Activated gamma-delta T cell treated with Interleukin-2 at 50 U/mL for 16 hours (primary cell): Measurements from ENCODE around the gene STARD4.

Experiments used
- DNase-seq: peaks from one replicate; pipeline ENCODE4 v3.0.0-alpha.2; 2020

The STARD4 gene

DNA sequence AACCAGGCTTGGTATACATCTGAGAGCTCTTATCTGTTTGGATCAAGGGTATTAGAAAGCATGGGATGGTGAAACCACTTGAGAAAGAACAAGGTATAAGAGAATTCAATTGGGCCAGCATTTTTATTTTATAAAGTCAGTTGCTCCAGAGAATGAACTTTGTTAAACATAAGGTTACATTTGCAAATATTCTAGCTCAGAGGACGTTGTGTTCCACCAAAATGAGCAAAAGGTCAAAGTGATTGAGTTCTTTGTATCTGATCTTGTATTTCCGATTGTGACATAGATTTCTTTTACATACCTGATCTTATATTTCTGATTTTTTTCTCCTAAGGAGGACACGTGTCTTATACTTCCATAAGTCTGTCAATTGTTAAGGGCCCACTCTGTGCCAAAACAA is 8.6 kb upstream of the STARD4 start:
- no peak for DNase-seq

DNA sequence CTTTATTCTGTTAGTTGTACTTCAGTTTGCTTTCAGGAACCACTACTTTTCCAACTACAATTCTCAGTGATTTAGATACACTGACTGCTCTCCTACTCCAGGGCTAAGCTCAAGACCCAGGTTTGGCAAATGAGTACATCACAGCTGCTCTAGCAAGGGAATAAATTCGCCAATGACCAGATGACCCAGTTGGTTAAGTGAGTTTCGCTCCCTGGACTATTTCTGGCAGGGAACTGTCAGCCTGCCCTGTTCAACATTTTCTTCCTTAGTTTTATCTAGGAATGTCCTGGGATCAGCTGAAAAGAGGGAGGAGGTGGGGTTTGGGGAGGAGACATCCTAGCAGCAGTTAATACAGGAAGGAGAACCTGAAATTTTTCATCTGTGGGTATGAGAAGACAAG is 6.4 kb upstream of the STARD4 start:
- no peak for DNase-seq

GRCh38 chr5:111517853-111518501 is 5.6 kb upstream of the STARD4 start:
- DNase-seq: no peak

GRCh38 chr5:111514087-111514486 is 1.8 kb upstream of the STARD4 start:
- DNase-seq: no peak

- DNase-seq: no peak
These were observed 791 bp upstream of the STARD4 start for GRCh38 chr5:111513131-111513520.

GRCh38 chr5:111511831-111512374 is 432 bp downstream of the STARD4 start:
- no peak for DNase-seq

GRCh38 chr5:111511174-111511830 is 1.0 kb downstream of the STARD4 start:
- DNase-seq: no peak

DNA sequence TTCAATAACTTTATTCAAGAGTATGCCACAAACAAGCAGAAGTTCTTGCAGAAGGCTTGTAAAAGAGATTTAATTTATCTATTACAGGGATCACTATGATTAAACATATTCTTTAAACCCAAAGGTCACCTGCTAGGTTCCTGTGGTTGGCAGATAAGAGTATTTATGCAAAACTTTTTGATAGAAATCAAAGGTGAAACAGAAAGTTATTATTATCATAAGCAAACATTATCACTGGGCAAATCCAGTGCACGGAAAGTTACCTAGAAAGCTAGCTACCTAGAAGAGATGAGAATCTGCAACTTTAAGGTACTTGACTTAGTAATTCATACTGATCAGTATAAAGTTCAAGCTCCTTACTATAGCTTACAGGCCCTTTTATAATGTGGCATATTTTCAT is 3.2 kb downstream of the STARD4 start:
- DNase-seq: no peak

DNA sequence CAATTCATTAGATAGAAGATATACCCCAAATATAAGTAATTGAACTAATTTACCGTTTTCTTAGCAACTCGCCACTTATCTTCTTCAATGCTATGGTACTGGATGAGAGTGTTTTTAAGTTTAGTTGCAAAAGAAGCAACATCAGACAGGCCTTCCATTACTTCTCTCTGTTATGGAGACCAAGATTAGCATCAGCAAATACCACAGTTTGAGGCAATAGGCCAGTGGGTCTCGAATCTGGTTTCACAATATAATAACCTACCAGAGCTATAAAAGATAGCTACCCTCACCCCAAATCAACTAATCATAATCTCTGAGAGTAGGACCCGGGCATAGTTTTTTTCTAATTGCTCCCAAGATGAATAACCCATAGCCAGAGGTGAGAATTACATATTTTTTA is 5.1 kb downstream of the STARD4 start:
- DNase-seq: no peak

DNA sequence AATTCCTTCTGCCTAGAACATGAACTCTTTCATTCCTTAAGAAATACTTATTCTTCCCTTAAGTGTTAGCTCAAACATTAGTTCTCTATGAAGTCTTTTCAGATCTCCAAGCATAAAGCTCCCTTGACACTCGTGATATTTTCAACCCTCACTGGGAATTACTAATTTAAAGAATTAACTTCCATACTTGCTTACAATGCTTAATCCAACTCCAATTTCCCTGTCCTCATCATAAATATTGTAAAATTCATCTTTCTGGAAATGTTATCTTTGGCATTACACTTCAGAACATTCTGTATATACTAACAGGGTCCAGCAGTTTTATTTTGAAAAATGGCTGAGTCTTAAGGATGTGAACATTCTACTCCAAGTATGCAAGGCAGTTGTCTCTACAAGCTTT is 7.2 kb downstream of the STARD4 start:
- no peak for DNase-seq

- DNase-seq: no peak
These were observed 9.4 kb downstream of the STARD4 start for GRCh38 chr5:111502956-111503355.

DNA sequence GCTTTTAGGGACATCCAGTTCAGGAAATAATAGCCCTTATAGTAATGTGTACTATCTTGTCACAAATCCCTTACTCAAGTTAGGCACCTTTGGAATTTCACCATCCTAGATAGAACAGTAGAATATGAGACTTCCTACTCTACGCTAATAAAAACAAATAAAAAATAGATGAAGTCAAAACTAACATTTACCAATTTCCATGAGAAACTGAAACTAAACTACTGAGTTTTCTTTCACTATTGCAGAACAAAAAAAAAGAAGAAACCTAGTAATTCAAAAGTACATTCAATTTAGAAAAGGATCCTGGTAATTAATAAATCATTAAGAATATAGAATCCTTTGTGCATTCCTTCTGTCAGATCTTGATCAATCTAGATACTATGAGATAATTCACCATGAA is 14.0 kb downstream of the STARD4 start:
- DNase-seq: no peak

DNA sequence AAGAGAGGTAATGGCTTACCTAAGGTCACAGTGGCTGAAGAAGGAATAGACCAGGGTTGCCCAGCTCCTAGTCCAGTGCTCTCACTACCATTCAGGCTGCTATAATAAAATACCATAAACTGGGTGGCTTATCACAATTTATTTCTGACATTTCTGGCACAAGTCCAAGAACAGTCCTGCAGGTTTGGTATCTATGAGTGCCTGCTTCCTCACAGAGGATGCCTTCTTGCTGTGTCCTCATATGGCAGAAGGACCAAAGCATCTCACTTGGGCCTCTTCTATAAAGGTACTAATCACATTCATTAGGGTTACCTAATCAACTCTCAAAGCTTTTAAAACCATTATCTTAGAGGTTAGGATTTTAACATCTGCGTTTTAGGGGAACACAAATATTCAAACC is 17.2 kb downstream of the STARD4 start:
- DNase-seq: no peak

- no peak for DNase-seq
These were observed 17.9 kb downstream of the STARD4 start for GRCh38 chr5:111494355-111494999.

- DNase-seq: no peak
These were observed 19.3 kb downstream of the STARD4 start for GRCh38 chr5:111493031-111493430.

DNA sequence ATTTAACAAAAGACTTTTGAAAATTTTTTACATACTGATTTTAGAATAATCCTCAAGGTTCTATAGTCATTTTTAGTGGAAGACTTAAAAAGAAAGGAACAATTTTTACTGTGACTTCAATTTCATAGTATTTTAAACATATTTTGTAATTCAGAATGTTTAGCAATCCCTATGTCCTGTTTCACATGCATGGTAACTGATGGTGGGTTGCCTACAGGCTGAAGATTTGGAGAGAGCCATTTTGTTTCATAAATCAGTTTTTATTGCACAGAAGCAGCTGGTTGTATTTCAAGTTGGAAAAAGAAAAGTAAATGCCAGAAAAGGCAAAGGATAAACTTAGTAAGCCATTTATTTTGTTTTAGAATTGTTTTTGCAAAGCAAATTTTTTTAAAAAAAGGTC is 24.0 kb downstream of the STARD4 start:
- DNase-seq: no peak

DNA sequence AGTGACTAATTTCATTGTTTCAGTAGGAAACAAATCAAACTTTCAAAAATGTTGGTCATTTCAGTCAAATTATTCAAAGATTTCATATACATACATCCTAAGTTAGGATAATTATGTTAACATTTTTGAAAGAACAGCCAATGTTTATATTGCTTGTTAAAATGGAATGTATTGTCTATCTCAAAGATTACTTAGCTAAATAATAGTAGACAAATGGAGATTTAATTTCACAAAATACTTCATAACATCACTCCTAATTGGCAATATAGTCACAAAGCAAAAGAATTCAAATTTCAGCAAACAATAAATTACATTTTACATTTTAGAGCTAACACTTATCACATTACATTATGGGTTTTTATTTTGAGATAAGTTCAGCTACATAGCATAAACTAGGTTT is 25.4 kb downstream of the STARD4 start:
- DNase-seq: no peak

DNA sequence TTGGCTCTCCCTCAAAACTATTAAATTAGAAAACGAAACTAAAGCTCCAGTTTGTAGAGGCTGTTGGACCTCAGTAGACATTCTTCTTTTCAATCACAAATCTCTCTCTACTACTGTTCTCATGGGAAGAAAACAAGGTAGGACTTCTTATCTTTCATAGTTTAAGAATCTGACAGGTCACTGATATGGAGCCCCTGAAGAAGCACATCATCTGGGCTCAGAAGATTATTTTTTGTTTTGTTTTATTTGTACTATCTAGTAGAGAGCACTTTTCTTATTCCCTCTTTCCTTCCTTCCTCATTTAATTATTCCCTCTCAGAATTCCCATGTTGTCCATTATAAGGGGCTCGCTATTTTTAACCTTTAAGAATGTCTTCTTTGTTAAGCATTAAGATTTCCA is 26.3 kb downstream of the STARD4 start:
- DNase-seq: no peak

DNA sequence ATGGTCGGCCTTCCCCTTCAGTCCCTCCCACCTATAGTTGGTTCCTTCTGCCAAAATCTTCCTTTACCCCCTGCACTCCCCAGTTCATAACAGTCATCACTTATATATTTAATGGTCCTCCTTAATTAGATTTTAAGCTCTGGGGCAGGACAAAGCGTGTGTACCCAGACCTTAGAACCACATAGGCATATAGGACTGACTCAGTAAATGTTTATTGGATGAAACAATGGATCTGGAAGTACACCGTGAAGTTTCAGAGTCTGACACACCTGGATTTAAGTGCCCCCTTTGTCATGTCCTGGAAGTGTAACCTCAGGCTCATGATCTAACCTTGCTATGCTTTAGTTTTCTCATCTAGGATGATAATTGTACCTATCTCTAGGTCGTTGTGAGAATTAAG is 32.0 kb downstream of the STARD4 start:
- no peak for DNase-seq

GRCh38 chr5:111478898-111479297 is 33.4 kb downstream of the STARD4 start:
- no peak for DNase-seq

GRCh38 chr5:111478266-111478665 is 34.1 kb downstream of the STARD4 start:
- no peak for DNase-seq

DNA sequence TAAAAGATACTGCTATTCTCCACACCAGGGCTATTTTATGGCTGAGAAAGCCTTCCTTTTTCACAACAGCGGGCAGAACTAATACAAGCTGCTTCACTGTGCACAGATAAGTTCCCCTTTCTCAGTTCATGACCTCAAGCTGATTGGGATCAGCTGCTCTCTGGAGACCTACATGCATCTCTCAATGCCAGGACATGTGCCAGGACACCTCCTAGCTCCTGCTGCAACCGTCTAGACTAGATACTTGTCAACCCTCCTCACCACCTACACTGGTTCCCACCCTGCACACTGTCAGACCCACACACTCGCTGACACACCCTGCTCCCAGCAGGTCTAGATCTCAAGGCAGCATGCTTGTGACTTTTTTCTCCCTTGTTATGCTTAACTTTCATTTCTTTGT is 39.8 kb downstream of the STARD4 start:
- no peak for DNase-seq

- DNase-seq: no peak
These were observed 40.2 kb downstream of the STARD4 start for GRCh38 chr5:111472096-111472495.

GRCh38 chr5:111469903-111470302 is 42.4 kb downstream of the STARD4 start:
- DNase-seq: no peak
